Mucosa of rectum (tissue), 2 donors: ENCODE results near the gene ZC3H10.
"Not testable (repeated sequence)": the region's sequence is repeated elsewhere in the genome, so short reads cannot be mapped to it uniquely, and the experiment has no call there.

Experiments
- H3K27ac ChIP-seq, 2 donors: one replicate each; pipeline ENCODE4 v1.7.0; 2013; ENCODE audit warnings: inconsistent platforms in 2 of 2, low read depth in 2 of 2, low read length in 2 of 2
- H3K27me3 ChIP-seq, 2 donors: one replicate each; pipeline ENCODE4 v1.7.0; 2013; ENCODE audit warnings: low read length in 2 of 2; ENCODE audit not compliant: control insufficient read depth in 2 of 2, insufficient read depth in 2 of 2
- H3K36me3 ChIP-seq, 2 donors: one replicate each; pipeline ENCODE4 v1.7.0; 2013; ENCODE audit warnings: low read length in 2 of 2; ENCODE audit not compliant: control insufficient read depth in 2 of 2, insufficient read depth in 2 of 2
- H3K4me1 ChIP-seq, 2 donors: one replicate each; pipeline ENCODE4 v1.7.0; 2013; ENCODE audit warnings: low read length in 2 of 2, mild to moderate bottlenecking in 1 of 2; ENCODE audit not compliant: control insufficient read depth in 2 of 2, insufficient read depth in 2 of 2
- H3K4me3 ChIP-seq, 2 donors: one replicate each; pipeline ENCODE4 v1.7.0; 2013; ENCODE audit warnings: low read length in 2 of 2
- H3K9ac ChIP-seq, 2 donors: one replicate each; pipeline ENCODE4 v1.7.0; 2013; ENCODE audit warnings: low read length in 2 of 2, low read depth in 1 of 2, mild to moderate bottlenecking in 1 of 2
- H3K9me3 ChIP-seq, 2 donors: one replicate each; pipeline ENCODE4 v1.7.0; 2013; ENCODE audit warnings: low read length in 2 of 2; ENCODE audit not compliant: control insufficient read depth in 2 of 2
- donor health status: healthy.
- donor health status: Normal muscosa, but diverticular disease.

ZC3H10 gene

DNA sequence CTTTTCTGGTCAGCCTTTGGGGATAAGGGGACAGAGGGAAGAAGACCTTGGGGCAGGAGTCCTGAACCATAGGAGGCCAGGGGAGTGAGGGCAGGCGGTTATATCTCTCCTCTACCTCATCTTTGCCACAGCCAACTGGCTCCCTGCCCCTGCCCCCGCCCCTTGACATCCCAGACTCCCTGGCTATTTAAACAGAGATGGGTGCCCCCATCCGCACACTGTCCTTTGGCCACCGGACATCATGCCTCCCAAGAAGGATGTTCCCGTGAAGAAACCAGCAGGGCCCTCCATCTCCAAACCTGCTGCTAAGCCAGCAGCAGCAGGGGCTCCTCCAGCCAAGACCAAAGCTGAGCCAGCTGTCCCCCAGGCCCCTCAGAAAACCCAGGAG, 35.6 kb downstream of the ZC3H10 start:
- no peak overlapping the region for H3K27ac ChIP-seq

DNA sequence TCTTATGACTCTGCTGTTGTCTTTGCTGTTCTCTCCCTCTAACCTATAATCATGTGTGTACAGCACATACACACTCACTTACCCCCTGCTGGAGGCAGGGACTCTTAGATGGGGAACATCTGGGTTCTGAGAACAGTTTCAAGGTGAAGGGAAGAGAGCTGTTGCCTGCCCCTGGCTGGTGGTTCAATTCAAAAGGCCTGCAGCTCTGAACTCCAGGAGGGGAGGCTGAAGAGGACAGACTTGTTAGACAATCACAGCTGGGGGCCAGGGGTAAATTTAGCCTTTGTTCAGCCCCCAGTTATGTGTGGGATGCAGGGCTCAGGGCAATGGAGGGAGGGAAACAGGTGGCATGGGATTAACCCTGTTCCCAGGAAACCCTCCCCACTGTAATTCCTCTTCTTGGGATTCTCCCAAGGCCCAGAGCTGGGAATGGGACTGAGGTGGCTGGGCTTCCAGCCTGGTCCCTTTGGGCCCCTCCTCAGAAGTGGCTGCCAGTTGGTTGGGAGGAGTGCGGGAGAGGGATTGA, 36.2 kb downstream of the ZC3H10 start:
- H3K4me3 ChIP-seq = no peak overlapping the region
- H3K4me1 ChIP-seq = peaks cover 15 to 20% of the 10 kb centered on the region in 2 donors
- peaks cover 0 to 2% of the 10 kb centered on the region in 2 donors for H3K36me3 ChIP-seq
- H3K27ac ChIP-seq = no peak overlapping the region
- no peaks in the 10 kb centered on the region for H3K9me3 ChIP-seq
- H3K27me3 ChIP-seq = no peaks in the 10 kb centered on the region
- no peak overlapping the region for H3K9ac ChIP-seq

More for the DNA sequence above, 35.6 kb downstream of the ZC3H10 start:
- H3K9ac ChIP-seq = no peak overlapping the region
- H3K36me3 ChIP-seq = peaks cover 0 to 2% of the 10 kb centered on the region in 2 donors
- H3K27me3 ChIP-seq = no peaks in the 10 kb centered on the region
- peaks cover 15 to 16% of the 10 kb centered on the region in 2 donors for H3K4me1 ChIP-seq
- H3K4me3 ChIP-seq = no peak overlapping the region
- no peaks in the 10 kb centered on the region for H3K9me3 ChIP-seq

GRCh38 chr12:56154818-56155217, 36.8 kb downstream of the ZC3H10 start:
- H3K27ac ChIP-seq = no peak overlapping the region
- H3K9ac ChIP-seq = no peak overlapping the region

GRCh38 chr12:56155256-56155845, 37.3 kb downstream of the ZC3H10 start:
- Histone ChIP-seq H3K4me1 (peaks cover 24 to 31% of the 10 kb centered on the region in 2 donors), H3K36me3 (peaks cover 7 to 11% of the 10 kb centered on the region in 2 donors), H3K27ac (no peak overlapping the region), H3K9me3 (no peaks in the 10 kb centered on the region), H3K4me3 (no peak overlapping the region), H3K27me3 (no peaks in the 10 kb centered on the region), H3K9ac (no peak overlapping the region)

More at GRCh38 chr12:56154818-56155217, 36.8 kb downstream of the ZC3H10 start:
- Histone ChIP-seq H3K27me3 (no peaks in the 10 kb centered on the region), H3K36me3 (peaks cover 2 to 6% of the 10 kb centered on the region in 2 donors), H3K4me3 (no peak overlapping the region), H3K9me3 (no peaks in the 10 kb centered on the region), H3K4me1 (peaks cover 19 to 26% of the 10 kb centered on the region in 2 donors)

DNA sequence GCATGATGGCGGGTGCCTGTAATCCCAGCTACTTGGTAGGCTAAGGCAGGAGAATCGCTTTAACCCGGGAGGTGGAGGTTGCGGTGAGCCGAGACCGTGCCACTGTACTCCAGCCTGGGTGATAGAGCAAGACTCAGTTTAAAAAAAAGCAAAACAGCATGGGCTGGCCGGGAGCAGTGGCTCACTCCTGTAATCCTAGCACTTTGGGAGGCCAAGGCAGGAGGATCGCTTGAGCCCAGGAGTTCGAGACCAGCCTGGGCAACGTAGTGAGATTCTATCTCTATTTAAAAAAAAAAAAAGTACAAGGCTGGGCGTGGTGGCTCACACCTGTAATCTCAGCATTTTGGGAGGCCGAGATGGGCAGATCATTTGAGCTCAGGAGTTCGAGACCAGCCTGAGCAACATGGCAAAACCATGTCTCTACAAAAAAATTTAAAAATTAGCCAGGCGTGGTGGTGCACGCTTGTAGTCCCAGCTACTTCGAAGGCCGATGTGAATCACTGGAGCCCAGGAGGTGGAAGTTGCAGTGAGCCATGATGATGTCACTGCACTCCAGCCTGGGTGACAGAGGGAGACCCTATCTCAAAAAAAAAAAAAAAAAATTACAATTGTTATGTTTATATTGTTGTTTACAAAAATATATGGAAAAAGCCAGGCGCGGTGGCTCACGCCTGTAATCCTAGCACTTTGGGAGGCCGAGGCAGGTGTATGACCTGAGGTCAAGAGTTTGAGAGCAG, 38.6 kb downstream of the ZC3H10 start:
- H3K36me3 ChIP-seq = peaks cover 20 to 24% of the 10 kb centered on the region in 2 donors
- not testable (repeated sequence) for H3K9me3 ChIP-seq, H3K27me3 ChIP-seq
- H3K4me1 ChIP-seq = peaks cover 31 to 32% of the 10 kb centered on the region in 2 donors
- peak overlapping the region in 1 of 2 donors; percentile 99 for H3K27ac ChIP-seq
- peak overlapping the region; percentile 78 to 93 for H3K9ac ChIP-seq
- peak overlapping the region; percentile 57 to 99 for H3K4me3 ChIP-seq

- H3K27ac ChIP-seq = peak overlapping the region; percentile 97 to 99
- no peaks in the 10 kb centered on the region for H3K27me3 ChIP-seq
- peak overlapping the region; percentile 78 to 93 for H3K9ac ChIP-seq
- peaks cover 29 to 30% of the 10 kb centered on the region in 2 donors for H3K4me1 ChIP-seq
- H3K4me3 ChIP-seq = peak overlapping the region; percentile 57 to 99
- no peaks in the 10 kb centered on the region for H3K9me3 ChIP-seq
- peaks cover 26 to 30% of the 10 kb centered on the region in 2 donors for H3K36me3 ChIP-seq
Observed at GRCh38 chr12:56157201-56158028, 39.3 kb downstream of the ZC3H10 start.

DNA sequence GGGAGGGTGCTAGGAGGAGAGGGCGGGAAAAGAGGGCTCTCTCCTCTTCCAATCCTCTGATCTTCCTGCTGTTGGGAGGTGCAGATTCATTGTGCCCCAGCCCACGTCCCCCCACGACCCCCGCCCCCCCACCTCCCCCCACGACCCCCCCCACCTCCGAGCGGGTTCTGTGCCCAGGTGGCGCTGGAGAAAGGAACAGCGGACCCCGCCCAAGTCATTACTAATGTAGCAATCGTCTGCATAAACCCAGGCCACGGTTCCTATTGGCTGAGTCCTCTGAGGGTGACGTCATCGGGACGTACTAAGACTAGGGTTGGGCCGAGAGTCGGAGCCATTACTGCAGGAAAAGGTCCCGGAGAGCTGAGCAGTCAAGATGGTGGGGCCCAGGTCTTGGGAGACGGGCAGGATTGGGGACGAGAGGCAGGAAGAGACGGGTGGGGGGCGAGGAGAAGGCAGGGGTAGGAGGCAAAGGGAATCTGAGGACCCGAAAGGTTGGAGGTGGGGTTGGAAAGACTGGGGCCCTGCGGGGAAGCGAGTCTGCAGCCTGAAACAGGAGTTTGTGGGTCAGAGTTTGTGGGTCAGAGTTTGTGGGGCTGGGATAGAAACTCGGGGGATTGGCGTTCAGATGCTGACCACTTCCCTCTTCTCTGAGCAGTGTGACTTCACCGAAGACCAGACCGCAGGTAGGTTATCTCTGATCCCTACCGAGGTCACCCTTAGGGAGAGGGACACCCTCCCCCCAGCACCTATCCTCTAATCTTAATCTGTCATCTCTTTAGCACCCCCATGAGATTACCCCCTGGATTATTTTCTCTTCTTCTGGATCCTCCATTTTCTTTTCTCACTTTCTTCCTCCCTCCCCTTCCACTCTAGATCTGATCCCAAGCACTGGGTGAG, 40.2 kb downstream of the ZC3H10 start, which contains the start of gene MYL6:
Gene MYL6 (plus strand): TSS at position 331 of the 897 bp plus-strand sequence. CDS start 43 bp downstream, at position 374.
- H3K36me3 ChIP-seq = peaks cover 34 to 39% of the 10 kb centered on the region in 2 donors
- H3K27ac ChIP-seq = peak within 1 kb of the TSS; percentile 97 to 99
- no peaks in the 10 kb centered on the region for H3K9me3 ChIP-seq
- H3K4me1 ChIP-seq = peaks cover 21 to 25% of the 10 kb centered on the region in 2 donors
- H3K9ac ChIP-seq = peak within 1 kb of the TSS; percentile 99 to 100
- H3K27me3 ChIP-seq = no peaks in the 10 kb centered on the region
- peak within 1 kb of the TSS; percentile 88 to 99 for H3K4me3 ChIP-seq

- peaks cover 41 to 46% of the 10 kb centered on the region in 2 donors for H3K36me3 ChIP-seq
- peak overlapping the region; percentile 99 to 100 for H3K9ac ChIP-seq
- H3K4me1 ChIP-seq = peaks cover 20 to 25% of the 10 kb centered on the region in 2 donors
- H3K27me3 ChIP-seq = no peaks in the 10 kb centered on the region
- H3K9me3 ChIP-seq = no peaks in the 10 kb centered on the region
- peak overlapping the region; percentile 97 to 99 for H3K27ac ChIP-seq
- H3K4me3 ChIP-seq = peak overlapping the region; percentile 88 to 99
Observed at GRCh38 chr12:56158926-56159461, 40.9 kb downstream of the ZC3H10 start.
